A673 (cell line): ENCODE measurements around the gene DOCK4.

ENCODE experiments used
- EZH2 ChIP-seq: fragments of 200-600 bp; sonication (generic); IDR thresholded peaks from 2 replicates; pipeline ENCODE4 v1.6.1; 2017; ENCODE audit warnings: borderline replicate concordance, low read depth, mild to moderate bottlenecking, mixed read lengths, antibody characterized with exemption, low read length; ENCODE audit not compliant: poor library complexity, severe bottlenecking
- TF ChIP-seq, protein P1 (sequence below): fragments of 300-800, 200-600 bp; sonication (generic); conservative IDR thresholded peaks from 2 replicates; pipeline ENCODE4 v1.5.1; 2017; ENCODE audit warnings: low read depth, mild to moderate bottlenecking, antibody characterized with exemption, low read length, moderate library complexity, mixed read lengths

DNA sequence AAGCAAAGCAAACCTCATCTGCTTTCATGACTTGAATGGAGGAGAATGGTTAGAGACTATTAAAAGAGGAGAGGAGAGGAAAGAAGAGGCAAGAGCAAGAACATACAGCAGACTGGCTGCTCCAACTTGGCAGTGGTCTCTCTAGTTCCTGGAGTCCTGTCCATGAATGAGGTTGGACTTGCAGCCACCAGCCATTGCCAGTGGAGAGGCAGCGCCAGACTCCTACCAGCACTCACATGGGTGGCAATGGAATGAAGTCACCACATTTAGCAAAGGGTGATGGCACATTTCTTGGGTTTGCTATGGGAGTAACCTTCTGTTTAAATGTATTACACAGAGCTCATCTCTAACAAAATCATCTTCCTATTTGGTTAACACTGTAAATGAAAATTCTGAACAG, 386.1 kb downstream of the DOCK4 start:
- TF ChIP-seq, protein P1, sequence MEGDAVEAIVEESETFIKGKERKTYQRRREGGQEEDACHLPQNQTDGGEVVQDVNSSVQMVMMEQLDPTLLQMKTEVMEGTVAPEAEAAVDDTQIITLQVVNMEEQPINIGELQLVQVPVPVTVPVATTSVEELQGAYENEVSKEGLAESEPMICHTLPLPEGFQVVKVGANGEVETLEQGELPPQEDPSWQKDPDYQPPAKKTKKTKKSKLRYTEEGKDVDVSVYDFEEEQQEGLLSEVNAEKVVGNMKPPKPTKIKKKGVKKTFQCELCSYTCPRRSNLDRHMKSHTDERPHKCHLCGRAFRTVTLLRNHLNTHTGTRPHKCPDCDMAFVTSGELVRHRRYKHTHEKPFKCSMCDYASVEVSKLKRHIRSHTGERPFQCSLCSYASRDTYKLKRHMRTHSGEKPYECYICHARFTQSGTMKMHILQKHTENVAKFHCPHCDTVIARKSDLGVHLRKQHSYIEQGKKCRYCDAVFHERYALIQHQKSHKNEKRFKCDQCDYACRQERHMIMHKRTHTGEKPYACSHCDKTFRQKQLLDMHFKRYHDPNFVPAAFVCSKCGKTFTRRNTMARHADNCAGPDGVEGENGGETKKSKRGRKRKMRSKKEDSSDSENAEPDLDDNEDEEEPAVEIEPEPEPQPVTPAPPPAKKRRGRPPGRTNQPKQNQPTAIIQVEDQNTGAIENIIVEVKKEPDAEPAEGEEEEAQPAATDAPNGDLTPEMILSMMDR: no peak
- no peak for TF ChIP-seq EZH2
